Loucy (cell line): ENCODE measurements around the gene RERE.

Experiments used
- H2AFZ ChIP-seq: fragments of 200-600 bp; sonication (generic); 2 replicates; pipeline ENCODE4 v1.6.0; 2016; ENCODE audit warnings: antibody characterized with exemption, mild to moderate bottlenecking, low read length, moderate library complexity
- H3F3A ChIP-seq: fragments of 200-600 bp; 2 replicates; pipeline ENCODE4 v1.6.0; 2016; ENCODE audit warnings: antibody characterized with exemption, low read depth, mild to moderate bottlenecking
- H3K27me3 ChIP-seq: fragments of 200-600 bp; sonication (generic); 2 replicates; pipeline ENCODE4 v1.6.1; 2014; ENCODE audit warnings: low read length, mild to moderate bottlenecking; ENCODE audit not compliant: insufficient read depth, poor library complexity, severe bottlenecking
- H3K36me3 ChIP-seq: fragments of 200-600 bp; sonication (generic); 2 replicates; pipeline ENCODE4 v1.6.1; 2016; ENCODE audit warnings: low read length; ENCODE audit not compliant: insufficient read depth
- H3K4me1 ChIP-seq: fragments of 200-600 bp; sonication (generic); 2 replicates; pipeline ENCODE4 v1.5.1; 2014; ENCODE audit warnings: low read length, mild to moderate bottlenecking; ENCODE audit not compliant: insufficient read depth, poor library complexity, severe bottlenecking
- H3K4me2 ChIP-seq: fragments of 200-600 bp; sonication (generic); 2 replicates; pipeline ENCODE4 v1.6.0; 2014; ENCODE audit warnings: antibody characterized with exemption, low read length, low read depth, mild to moderate bottlenecking; ENCODE audit not compliant: poor library complexity, severe bottlenecking
- H3K4me3 ChIP-seq: fragments of 200-600 bp; sonication (generic); 2 replicates; pipeline ENCODE4 v1.5.1; 2014; ENCODE audit warnings: low read length, mild to moderate bottlenecking, mixed read lengths; ENCODE audit not compliant: poor library complexity, severe bottlenecking
- H3K79me2 ChIP-seq: fragments of 200-600 bp; sonication (generic); 2 replicates; pipeline ENCODE4 v1.6.1; 2014; ENCODE audit warnings: low read length; ENCODE audit not compliant: insufficient read depth
- H3K9ac ChIP-seq: fragments of 200-600 bp; sonication (generic); 2 replicates; pipeline ENCODE4 v1.6.0; 2014; ENCODE audit warnings: mild to moderate bottlenecking, low read depth, low read length, moderate library complexity; ENCODE audit not compliant: poor library complexity, severe bottlenecking
- H3K9me2 ChIP-seq: fragments of 200-600 bp; sonication (generic); replicated peaks from 2 replicates; pipeline ENCODE4 v1.6.1; 2016; ENCODE audit warnings: low read depth, low read length, mixed read lengths
- H3K9me3 ChIP-seq: fragments of 200-600 bp; sonication (generic); 2 replicates; pipeline ENCODE4 v1.6.1; 2014; ENCODE audit warnings: mild to moderate bottlenecking, antibody characterized with exemption, low read length, low read depth; ENCODE audit not compliant: insufficient read depth
- H4K20me1 ChIP-seq: fragments of 200-600 bp; sonication (generic); 2 replicates; pipeline ENCODE4 v1.6.0; 2014; ENCODE audit warnings: antibody characterized with exemption, low read length, mild to moderate bottlenecking; ENCODE audit not compliant: insufficient read depth, poor library complexity, severe bottlenecking
- CTCF ChIP-seq: fragments of 200-600 bp; sonication (generic); conservative IDR thresholded peaks from 2 replicates; pipeline ENCODE4 v1.5.1; 2014; ENCODE audit warnings: mild to moderate bottlenecking, antibody characterized with exemption, low read length
- EZH2phosphoT487 ChIP-seq: fragments of 200-600 bp; IDR thresholded peaks from 2 replicates; pipeline ENCODE4 v1.6.1; 2018; ENCODE audit warnings: antibody characterized with exemption, mild to moderate bottlenecking, moderate library complexity, borderline replicate concordance

Gene RERE

GRCh38 chr1:8674481-8674880 lies 143.0 kb downstream of the RERE start:
- Histone ChIP-seq H3K36me3 (no peaks in the 10 kb centered on the region), H3K4me3 (no peak overlapping the region), H3K4me1 (peaks cover 13% of the 10 kb centered on the region), H3K9ac (no peak overlapping the region), H4K20me1 (peaks cover 7% of the 10 kb centered on the region), H3K79me2 (peaks cover 55% of the 10 kb centered on the region), H3F3A (no peaks in the 10 kb centered on the region), H3K4me2 (no peak overlapping the region), H3K9me3 (no peaks in the 10 kb centered on the region), H3K27me3 (no peaks in the 10 kb centered on the region), H3K9me2 (no peaks in the 10 kb centered on the region), H2AFZ (no peak overlapping the region)
- TF ChIP-seq CTCF: no peak
- TF ChIP-seq EZH2phosphoT487: no peak

GRCh38 chr1:8671306-8671917 lies 146.0 kb downstream of the RERE start:
- Histone ChIP-seq H3F3A (no peaks in the 10 kb centered on the region), H3K4me1 (peaks cover 22% of the 10 kb centered on the region), H3K36me3 (no peaks in the 10 kb centered on the region), H3K27me3 (no peaks in the 10 kb centered on the region), H2AFZ (no peak overlapping the region), H3K4me3 (no peak overlapping the region), H3K9ac (no peak overlapping the region), H3K4me2 (no peak overlapping the region), H3K79me2 (peaks cover 64% of the 10 kb centered on the region), H4K20me1 (peaks cover 7% of the 10 kb centered on the region), H3K9me2 (no peaks in the 10 kb centered on the region), H3K9me3 (no peaks in the 10 kb centered on the region)
- TF ChIP-seq EZH2phosphoT487: no peak
- TF ChIP-seq CTCF: peak; percentile 86

- peaks cover 71% of the 10 kb centered on the region for H3K79me2 ChIP-seq
- no peaks in the 10 kb centered on the region for H3K9me2 ChIP-seq
- H3K4me1 ChIP-seq: peaks cover 32% of the 10 kb centered on the region
- H3K27me3 ChIP-seq: no peaks in the 10 kb centered on the region
- H4K20me1 ChIP-seq: peaks cover 11% of the 10 kb centered on the region
- H3K36me3 ChIP-seq: no peaks in the 10 kb centered on the region
- H3K4me3 ChIP-seq: no peak overlapping the region
- no peak for TF ChIP-seq CTCF
- TF ChIP-seq EZH2phosphoT487: no peak
- H3K4me2 ChIP-seq: no peak overlapping the region
- H2AFZ ChIP-seq: no peak overlapping the region
- no peaks in the 10 kb centered on the region for H3F3A ChIP-seq
- no peak overlapping the region for H3K9ac ChIP-seq
- H3K9me3 ChIP-seq: no peaks in the 10 kb centered on the region
Observed at GRCh38 chr1:8670371-8670818, 147.0 kb downstream of the RERE start.
